Measurements from ENCODE around the gene KIAA0319L.

KIAA0319L gene

DNA sequence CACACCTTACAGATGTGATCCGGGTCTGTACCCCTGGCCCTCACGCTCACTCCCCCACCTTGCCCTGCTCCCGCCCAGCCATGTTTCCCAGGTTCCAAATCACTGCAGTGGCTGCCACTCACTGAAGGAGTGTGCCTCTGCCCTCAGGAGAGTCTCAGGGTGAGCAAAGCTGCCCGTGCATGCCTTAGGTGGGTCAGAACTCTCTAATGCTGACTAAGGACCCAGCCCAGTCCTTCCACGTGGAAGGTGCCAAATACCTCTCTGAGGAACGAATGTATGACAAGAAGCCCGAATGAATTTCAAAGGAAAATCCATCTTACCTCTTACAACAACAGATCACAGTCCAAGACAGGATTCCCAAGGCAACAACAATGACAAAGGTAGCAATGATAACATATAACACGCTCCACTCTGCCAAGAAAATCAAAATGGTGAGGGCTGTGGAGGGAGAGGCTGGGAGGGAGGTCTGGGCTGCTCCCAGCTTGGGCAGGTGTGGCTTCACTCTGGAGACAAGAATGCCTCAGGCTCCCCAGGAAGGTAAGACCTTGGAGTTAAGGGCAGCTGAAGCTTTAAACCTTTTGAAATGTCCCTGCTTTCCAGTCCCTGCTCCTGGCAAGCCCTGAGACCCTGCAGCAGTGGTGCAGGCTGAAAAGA lies 115.2 kb downstream of the KIAA0319L start:
- DNase-seq = no peak

DNA sequence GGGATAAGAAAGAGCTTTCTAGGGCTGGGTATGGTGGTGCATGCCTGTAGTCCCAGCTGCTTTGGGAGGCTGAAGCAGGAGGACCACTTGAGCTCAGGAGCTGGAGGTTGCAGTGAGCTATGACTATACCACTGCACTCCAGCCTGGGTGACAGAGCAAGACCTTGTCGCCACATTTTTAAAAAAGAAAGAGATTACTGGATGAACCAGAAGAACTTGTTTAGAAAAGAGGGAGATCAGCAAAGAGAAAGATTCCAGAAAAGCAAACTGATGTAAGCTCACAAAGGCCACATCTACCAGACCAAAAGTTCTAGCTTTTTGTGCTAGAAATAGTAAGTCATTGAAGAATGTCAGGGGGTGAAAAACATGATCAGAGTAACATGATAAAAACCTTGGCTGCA lies 117.6 kb downstream of the KIAA0319L start:
- no peak for DNase-seq

GRCh38 chr1:35437200-35437599 lies 120.0 kb downstream of the KIAA0319L start:
- no peak for DNase-seq

GRCh38 chr1:35436078-35436477 lies 121.1 kb downstream of the KIAA0319L start:
- no peak for DNase-seq

- DNase-seq = no peak
Observed at GRCh38 chr1:35434703-35435102, 122.5 kb downstream of the KIAA0319L start.

- DNase-seq = no peak
Observed at GRCh38 chr1:35433714-35434113, 123.5 kb downstream of the KIAA0319L start.

DNA sequence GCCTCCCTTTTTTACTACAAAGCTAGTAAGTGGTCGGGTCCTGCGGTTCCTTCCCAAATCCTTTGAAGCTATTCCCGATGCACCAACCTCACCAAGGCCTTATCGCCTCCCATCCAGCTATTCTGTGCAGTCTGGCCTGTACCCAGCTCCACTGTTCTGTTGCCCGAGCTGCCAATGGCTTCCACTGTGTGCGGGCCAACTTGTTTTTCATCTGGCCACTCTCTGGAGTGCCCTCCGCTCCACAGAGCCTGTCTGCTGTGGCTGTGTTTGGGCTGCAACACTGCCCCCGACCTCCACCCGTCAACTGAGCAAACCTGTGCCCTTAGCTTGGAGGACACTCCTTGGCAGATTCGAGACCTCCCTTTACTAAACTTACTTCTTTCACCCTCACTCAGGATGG lies 125.0 kb downstream of the KIAA0319L start:
- DNase-seq = no peak

DNA sequence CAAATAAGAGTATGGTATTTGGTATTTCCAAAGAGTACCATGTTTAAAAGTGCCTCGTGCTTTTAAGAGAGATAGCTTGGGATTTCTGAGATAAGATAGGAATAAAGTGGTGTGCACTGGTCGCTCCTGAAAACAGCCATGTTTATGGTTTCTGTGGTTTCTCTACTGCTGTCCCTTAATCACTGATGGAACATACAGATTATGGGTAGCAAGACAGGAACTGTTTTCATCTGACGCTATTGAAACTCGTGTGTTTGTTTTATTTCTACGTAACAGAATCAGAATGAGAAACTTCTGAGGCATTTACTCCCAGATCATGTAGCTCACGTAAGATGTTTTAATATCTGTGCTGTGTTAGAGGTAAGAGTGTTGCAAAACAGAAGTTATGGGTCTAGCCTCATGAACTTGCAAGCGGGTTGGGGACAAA lies 126.0 kb downstream of the KIAA0319L start:
- DNase-seq = no peak

GRCh38 chr1:35430762-35431161 lies 126.4 kb downstream of the KIAA0319L start:
- no peak for DNase-seq

DNA sequence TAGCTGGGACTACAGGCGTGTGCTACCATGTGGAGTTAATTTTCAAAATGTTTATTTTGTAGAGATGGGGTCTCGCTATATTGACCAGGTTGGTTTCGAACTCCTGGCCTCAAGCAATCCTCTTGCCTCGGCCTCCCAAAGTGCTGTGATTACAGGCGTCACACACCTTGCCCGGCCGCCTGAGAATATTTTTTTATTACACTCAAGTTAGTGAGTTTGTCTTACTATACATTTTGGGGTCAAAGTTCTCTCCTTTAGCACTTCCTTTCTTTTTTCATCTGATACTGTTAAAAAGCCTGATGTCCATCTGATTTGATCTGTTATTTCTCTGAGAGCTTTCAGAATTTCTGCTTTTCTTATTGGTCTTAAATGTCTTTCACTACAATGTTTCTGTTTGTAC lies 128.8 kb downstream of the KIAA0319L start:
- no peak for DNase-seq

DNA sequence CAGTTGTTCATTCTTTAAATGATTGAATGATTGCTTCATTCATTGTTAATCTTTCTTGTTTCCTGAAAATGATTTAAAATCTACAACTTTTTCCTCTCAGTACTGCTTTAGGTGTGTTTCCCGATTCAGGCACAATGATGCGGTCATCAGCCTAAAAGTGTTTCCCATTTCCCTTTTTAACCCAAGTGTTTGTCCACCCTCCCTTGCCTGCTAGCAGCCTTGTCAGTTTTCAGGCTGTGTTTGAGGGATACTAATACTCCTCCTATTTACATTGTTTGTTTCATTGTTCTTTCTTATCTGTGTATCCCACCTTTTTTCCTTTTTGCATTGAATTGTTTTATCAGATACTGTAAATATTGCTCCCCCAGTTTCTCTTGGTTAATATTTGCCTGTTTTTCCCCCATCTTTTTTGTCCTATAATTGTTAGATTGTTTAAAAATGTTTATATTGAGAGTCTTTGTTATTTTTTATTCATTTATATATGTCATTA lies 131.1 kb downstream of the KIAA0319L start:
- DNase-seq = no peak

DNA sequence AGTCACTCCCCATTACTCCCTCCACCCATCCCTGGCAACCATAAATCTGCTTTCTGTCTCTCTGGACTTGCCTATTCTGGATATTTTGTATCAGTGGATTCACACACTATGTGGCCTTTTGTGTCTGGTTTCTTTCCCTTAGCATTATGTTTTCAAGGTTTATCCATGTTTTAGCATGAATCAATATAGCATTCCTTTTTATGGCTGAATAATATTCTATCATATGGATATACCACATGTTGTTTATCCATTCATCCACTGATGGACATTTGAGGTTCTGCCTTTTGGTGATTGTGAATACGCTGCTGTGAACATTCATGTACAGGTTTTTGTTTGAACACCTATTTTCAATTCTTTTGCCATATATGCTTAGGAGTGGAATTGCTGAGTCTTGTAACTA lies 148.3 kb downstream of the KIAA0319L start:
- DNase-seq = no peak

- DNase-seq = no peak
Observed at GRCh38 chr1:35407743-35408142, 149.5 kb downstream of the KIAA0319L start.

DNA sequence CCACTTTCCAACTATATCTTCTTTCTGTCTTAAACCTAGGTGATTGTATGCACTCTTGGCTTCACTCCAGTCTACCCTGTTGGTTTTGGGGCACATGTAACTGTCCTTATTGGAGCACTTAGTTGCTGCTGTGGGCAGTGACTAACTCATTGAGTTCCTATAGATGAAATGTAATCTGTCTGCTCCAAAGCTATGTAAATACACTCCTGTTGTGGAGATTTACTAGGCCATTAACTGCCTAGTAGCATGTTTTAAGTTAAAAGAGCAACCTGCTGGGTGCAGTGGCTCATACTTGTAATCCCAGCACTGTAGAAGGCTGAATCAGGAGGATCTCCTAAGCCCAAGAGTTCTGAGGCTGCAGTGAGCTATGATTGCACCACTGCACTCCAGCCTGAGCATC lies 151.1 kb downstream of the KIAA0319L start:
- no peak for DNase-seq

DNA sequence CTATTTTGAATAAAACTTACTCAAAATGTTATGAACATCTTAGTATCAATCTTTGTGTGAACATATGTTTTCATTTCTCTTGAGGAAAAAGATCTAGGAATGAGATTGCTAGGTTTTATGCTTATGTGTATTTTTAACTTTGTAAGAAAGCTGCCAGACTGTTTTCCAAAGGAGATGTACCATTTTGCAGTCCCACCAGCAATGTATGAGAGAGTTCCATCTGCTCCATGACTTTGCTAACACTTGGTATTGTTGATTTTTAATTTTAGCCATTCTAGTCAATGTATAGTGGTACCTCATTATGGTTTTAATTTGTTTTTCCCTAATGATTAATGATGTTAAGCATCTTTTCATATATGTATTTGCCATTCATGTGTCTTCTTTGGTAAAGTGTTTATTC lies 156.2 kb downstream of the KIAA0319L start:
- DNase-seq = no peak

DNA sequence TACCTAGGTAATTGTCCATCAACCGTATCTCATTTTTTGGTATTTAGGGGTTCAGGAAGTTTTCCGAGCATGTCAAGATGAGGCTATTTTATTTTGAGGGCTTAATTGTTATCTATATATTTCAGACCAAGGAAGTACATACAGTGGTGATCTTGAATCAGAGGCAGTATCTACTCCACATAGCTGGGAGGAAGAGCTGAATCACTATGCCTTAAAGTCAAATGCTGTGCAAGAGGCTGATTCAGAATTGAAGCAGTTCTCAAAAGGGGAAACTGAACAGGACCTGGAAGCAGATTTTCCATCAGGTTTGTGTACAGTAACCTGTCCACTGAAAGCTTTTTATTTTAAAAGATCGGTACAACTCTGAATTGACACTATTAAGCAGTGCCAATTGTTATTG lies 158.5 kb downstream of the KIAA0319L start:
- no peak for DNase-seq

DNA sequence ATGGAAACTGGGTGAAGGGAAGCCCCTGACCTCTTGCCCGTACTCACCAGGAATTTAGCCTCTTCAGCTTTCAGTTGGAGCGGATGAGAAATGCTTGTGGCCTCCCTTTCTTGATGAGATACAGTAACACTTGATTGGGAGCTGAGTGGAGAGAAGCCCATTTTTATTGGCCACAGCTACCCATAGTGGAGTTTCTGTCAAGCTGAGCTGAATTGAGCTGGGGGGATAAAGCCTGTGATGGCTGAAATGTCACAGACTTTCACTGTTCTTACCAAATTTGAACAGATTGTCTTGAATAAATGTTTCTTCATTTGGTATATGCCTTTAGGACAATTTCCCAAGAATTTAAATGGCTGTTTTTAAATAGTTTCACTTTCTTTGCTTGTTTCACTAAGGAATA lies 162.8 kb downstream of the KIAA0319L start:
- no peak for DNase-seq

- no peak for DNase-seq
Observed at GRCh38 chr1:35390600-35391494, 166.4 kb downstream of the KIAA0319L start.

DNA sequence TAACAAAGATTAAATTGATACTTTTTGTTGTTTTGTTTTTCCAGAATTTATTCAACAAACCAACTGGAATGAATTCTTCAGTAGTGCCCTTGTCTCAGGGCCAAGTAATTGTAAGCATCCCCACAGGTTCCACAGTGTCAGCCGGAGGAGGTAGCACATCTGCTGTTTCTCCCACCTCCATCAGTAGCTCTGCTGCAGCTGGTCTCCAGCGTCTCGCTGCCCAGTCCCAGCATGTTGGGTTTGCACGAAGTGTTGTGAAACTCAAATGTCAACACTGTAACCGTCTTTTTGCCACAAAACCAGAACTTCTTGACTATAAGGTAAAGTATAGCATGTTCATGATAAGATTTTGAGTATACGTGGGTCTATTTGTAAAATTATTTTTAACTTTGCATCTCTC lies 170.2 kb downstream of the KIAA0319L start:
- DNase-seq = no peak

DNA sequence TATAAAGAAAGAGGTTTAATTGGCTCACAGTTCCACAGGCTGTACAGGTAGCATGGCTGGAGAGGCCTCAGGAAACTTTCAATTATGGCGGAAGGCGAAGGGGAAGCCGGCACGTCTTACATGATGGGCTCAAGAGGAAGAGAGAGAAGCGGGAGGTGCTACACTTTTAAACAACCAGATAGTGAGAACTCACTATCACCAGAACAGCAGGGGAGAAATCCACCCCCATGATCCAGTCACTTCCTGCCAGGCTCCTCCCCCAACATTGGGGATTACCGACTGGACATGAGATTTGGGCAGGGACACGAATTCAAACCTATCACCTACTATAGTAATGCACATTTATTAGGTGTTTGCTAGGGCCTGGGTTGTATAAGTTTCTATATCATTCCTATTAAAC lies 170.9 kb downstream of the KIAA0319L start:
- no peak for DNase-seq

Measured in NCI-H2227 treated with DMSO at 0.1 percent for 48 hours (cell line).